NT2/D1 (cell line): Measurements from ENCODE around the gene EOLA1.
"Not testable (repeated sequence)": the region's sequence is repeated elsewhere in the genome, so short reads cannot be mapped to it uniquely, and the experiment has no call there.

Experiments
- DNase-seq: peaks from one replicate; pipeline ENCODE4 v3.0.0-alpha.2; 2011; ENCODE audit warnings: low read depth, low spot score
- H3K27me3 ChIP-seq: 2 replicates; pipeline ENCODE4 v1.6.0; 2011; ENCODE audit warnings: mild to moderate bottlenecking; ENCODE audit not compliant: insufficient read length, insufficient read depth
- H3K36me3 ChIP-seq: 2 replicates; pipeline ENCODE4 v1.6.1; 2011; ENCODE audit warnings: mild to moderate bottlenecking, low read length, mixed read lengths; ENCODE audit not compliant: insufficient read depth, insufficient read length
- H3K4me1 ChIP-seq: 2 replicates; pipeline ENCODE4 v1.5.1; 2011; ENCODE audit not compliant: insufficient read depth, insufficient read length
- H3K4me3 ChIP-seq: 2 replicates; pipeline ENCODE4 v1.5.1; 2011; ENCODE audit warnings: low read depth; ENCODE audit not compliant: insufficient read length
- H3K9ac ChIP-seq: 2 replicates; pipeline ENCODE4 v1.6.0; 2011; ENCODE audit warnings: low read depth; ENCODE audit not compliant: insufficient read length
- H3K9me3 ChIP-seq: 2 replicates; pipeline ENCODE4 v1.5.1; 2011; ENCODE audit warnings: mild to moderate bottlenecking, low read length; ENCODE audit not compliant: insufficient read depth
- SUZ12 ChIP-seq: IDR thresholded peaks from 2 replicates; pipeline ENCODE4 v1.6.1; 2011; ENCODE audit not compliant: insufficient read length, insufficient read depth; ENCODE audit errors: extremely low read depth
- YY1 ChIP-seq: IDR thresholded peaks from 2 replicates; pipeline ENCODE4 v1.6.1; 2011; ENCODE audit not compliant: insufficient read length, insufficient read depth
- ZNF274 ChIP-seq: IDR thresholded peaks from 2 replicates; pipeline ENCODE4 v1.6.1; 2011; ENCODE audit warnings: mild to moderate bottlenecking, low read depth, low read length

EOLA1 gene

DNA sequence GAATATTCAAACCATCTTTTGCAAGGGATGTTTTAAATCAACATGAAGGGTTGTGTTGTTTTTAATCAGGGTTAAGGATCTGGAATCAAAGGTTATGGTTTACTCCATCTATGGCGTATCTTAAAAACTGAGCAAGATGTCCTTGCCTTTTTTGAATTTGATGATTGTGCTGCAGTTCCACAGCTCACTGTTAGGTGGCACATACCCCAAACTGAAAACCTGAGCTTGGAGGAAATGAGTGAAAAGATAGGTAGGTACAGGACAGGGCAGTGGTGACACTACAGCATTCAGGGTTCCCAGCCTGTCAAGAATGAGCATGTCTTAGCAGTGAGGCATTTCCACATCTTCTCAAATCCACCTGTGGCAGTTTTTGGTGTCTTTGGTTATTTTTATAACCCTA lies 13.1 kb upstream of the EOLA1 start:
- DNase-seq = no peak
- Histone ChIP-seq H3K4me3 (no peak overlapping the region), H3K4me1 (no peaks in the 10 kb centered on the region), H3K36me3 (peaks cover 8% of the 10 kb centered on the region), H3K9ac (no peak overlapping the region), H3K9me3 (no peaks in the 10 kb centered on the region), H3K27me3 (no peaks in the 10 kb centered on the region)
- TF ChIP-seq ZNF274 (no peak), SUZ12 (no peak), YY1 (no peak)

DNA sequence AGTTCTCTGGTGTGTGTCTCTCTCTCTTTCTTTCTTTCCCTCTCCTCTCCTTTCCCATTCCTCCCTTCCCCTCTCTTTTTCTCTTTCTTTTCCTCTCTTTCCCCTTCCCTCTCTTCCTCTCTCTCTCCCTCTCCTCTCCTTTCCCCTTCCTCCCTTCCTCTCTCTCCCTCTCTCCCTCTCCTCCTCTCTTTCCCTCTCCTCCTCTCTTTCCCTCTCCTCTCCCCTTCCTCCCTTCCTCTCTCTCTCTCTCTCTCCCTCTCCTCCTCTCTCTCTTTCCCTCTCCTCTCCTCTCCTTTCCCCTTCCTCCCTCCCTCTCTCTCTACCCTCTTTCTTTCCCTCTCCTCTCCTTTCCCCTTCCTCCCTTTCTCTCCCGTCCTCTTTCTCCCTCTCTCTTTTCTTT lies 12.4 kb upstream of the EOLA1 start:
- Histone ChIP-seq H3K4me3 (no peak overlapping the region), H3K4me1 (no peaks in the 10 kb centered on the region), H3K9ac (no peak overlapping the region), H3K36me3 (peaks cover 8% of the 10 kb centered on the region), H3K27me3 (no peaks in the 10 kb centered on the region), H3K9me3 (no peaks in the 10 kb centered on the region)
- TF ChIP-seq SUZ12 (no peak), YY1 (no peak)
- DNase-seq = no peak

DNA sequence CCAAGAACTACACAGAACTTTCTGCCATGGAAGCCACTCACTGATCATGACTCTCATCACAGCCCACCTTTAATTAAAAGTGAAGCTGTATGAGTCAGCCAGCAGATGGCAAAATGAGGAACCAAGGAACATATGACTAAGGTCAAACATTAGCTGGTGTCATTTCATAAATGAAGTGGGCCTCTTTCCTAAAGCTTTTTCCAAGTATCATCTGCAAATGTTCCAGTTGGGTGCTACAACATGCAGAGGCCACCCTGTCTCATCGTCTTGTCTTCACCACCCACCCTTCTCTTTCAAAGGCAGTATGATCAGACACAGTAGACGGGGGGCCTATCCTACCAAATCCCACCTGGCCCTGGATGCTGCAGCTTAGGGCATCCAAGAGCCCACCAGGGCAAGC lies 9.2 kb upstream of the EOLA1 start:
- no peak for DNase-seq
- Histone ChIP-seq H3K36me3 (peaks cover 8% of the 10 kb centered on the region), H3K9me3 (no peaks in the 10 kb centered on the region), H3K4me1 (no peaks in the 10 kb centered on the region), H3K4me3 (no peak overlapping the region), H3K27me3 (no peaks in the 10 kb centered on the region), H3K9ac (no peak overlapping the region)
- no peak for TF ChIP-seq SUZ12
- TF ChIP-seq YY1 = no peak
- no peak for TF ChIP-seq ZNF274

GRCh38 chrX:149532868-149533267 lies 7.9 kb upstream of the EOLA1 start:
- not testable (repeated sequence) for H3K4me1 ChIP-seq, DNase-seq, H3K36me3 ChIP-seq, H3K9ac ChIP-seq, H3K27me3 ChIP-seq, H3K4me3 ChIP-seq, H3K9me3 ChIP-seq

DNA sequence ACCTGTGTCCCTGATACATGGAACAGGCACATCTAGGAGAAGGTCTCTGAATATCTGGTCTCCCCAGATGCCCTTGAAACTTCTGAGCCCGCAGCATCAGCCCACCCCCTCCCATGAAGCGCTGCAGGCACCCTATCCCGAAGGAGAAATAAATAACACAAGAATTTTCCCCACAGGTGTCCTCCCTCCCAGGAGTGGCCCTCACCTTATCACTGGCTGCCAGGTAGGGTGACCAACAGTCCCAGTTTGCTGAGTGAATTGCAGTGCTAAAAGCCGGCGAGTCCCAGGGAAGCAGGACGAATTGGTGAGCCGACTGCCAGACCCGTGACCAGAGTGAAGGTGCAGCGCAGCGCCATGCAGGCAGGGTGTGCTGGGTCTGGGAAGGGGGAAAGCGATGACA lies 6.8 kb upstream of the EOLA1 start:
- H3K9ac ChIP-seq, H3K27me3 ChIP-seq, DNase-seq, H3K4me3 ChIP-seq, H3K4me1 ChIP-seq, H3K9me3 ChIP-seq, H3K36me3 ChIP-seq: not testable (repeated sequence)

DNA sequence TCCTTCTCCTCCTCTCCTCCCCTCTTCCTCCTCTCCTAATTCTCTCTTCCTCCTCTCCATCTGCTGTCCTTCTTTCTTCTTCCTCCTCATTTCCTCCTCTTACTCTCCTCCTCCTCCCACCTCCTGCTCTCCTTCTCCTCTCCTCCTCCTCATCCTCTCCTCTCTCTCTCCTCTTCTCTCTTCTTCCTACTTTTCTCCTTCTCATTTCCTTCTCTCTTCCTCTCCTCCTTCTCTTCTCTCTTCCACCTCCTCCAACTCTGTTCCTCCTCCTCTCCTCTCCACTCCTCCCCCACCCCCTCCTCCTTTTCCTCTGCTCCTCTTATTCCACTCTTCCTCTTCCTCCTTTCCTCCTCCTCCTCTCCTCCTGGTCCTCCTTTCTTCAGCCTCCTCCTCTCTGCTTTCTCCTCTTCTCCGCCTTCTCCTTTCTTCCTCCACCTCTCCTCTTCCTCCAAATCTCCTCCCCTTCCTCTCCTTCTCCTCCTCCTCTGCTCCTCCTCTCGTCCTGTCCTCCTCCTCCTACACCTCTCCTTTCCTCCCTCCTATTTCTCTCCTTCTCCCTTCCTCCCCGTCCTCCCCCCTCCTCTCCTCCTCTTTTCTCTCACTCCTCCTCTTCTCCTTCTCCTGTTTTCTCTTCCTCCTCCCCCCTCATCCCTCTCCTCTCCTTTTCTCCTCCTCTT lies 5.7 kb upstream of the EOLA1 start:
- not testable (repeated sequence) for H3K9ac ChIP-seq, H3K4me1 ChIP-seq, DNase-seq, H3K27me3 ChIP-seq, H3K36me3 ChIP-seq, H3K4me3 ChIP-seq, H3K9me3 ChIP-seq

- H3K4me3 ChIP-seq, DNase-seq: not testable (repeated sequence)
Observed at GRCh38 chrX:149537474-149537873, 3.3 kb upstream of the EOLA1 start.

DNA sequence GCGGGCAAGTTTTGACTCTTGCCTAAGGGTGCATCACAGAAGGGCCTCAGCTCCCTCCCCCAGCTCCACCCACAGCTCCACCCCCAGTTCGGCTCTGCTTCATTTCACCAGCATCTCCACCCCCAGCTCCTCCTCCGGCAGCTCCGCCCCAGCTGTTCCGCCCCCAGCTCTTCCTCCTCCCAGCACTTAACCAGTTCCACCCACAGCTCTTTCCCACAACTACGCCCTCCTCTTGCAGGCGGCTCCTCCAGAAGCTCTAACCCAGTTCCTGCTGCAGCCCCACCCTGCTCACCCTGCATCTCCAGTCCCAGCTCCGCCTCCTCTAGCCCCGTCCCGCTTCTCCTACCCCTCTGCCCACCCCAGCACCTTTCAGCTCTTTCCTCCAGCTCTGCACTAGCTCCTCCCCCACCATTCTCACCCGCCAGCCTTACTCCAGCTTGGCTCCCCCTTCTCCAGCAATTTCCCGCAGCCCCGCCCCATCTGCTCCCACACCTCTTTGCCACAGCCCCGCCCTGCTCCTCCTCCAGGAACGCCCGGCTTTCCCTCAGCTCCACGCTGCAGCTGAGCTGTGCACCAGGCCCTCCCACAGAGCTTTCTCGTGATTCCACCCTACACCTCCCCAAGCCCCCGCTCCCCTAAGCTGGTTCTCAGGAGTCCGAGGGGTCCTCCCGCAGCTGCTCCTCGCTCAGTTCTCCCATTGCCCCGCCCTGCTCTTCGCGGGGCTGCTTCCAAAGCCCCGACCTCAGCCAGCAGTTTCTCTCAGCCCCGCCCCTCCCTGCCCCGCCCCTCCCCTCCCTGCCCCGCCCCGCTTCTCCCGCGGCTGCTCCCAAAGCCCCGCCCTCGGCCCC lies 1.3 kb upstream of the EOLA1 start:
- H3K4me3 ChIP-seq = peak overlapping the region; percentile 24

More at GRCh38 chrX:149537474-149537873, 3.3 kb upstream of the EOLA1 start:
- not testable (repeated sequence) for H3K9ac ChIP-seq, H3K4me1 ChIP-seq, H3K9me3 ChIP-seq, H3K36me3 ChIP-seq, H3K27me3 ChIP-seq

More for the DNA sequence above, 1.3 kb upstream of the EOLA1 start:
- TF ChIP-seq SUZ12 (no peak), ZNF274 (no peak), YY1 (no peak)
- Histone ChIP-seq H3K27me3 (peaks cover 9% of the 10 kb centered on the region), H3K36me3 (no peaks in the 10 kb centered on the region), H3K4me1 (no peaks in the 10 kb centered on the region), H3K9ac (peak overlapping the region; percentile 56), H3K9me3 (no peaks in the 10 kb centered on the region)
- peak; percentile 74 for DNase-seq
